Stimulated activated CD8-positive, alpha-beta memory T cell treated with anti-CD3 and anti-CD28 coated beads, Interleukin-7, amount 100 ng/mL, for 1 hour (primary cell): ENCODE measurements around the gene PVALEF.

Source experiments
- DNase-seq, 2 donors: peaks; one replicate each; pipeline ENCODE4 v3.0.0-alpha.2; 2020; ENCODE audit warnings: low read depth in 2 of 2

PVALEF gene

GRCh38 chr17:81196505-81197408, 31.4 kb downstream of the PVALEF start:
- no peak for DNase-seq

DNA sequence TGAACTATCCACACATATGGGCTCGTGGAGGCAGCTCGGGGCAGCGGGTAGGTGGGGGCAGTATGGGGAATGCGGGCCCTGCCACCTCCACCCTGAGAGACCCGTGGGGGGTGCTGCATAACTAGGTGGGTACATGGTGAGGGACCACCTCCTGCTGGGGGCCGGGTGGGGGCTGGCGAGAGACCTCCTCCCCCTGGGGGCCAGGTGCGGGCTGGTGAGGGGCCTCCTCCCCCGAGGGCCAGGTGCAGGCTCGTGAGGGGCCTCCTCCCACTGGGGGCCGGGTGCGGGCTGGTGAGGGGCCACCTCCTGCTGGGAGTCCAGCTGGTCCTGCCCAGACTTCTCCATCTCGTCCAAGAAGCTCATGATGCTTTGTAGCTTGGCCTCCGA, 32.1 kb downstream of the PVALEF start:
- no peak for DNase-seq

GRCh38 chr17:81197831-81198490, 32.7 kb downstream of the PVALEF start:
- no peak for DNase-seq

DNA sequence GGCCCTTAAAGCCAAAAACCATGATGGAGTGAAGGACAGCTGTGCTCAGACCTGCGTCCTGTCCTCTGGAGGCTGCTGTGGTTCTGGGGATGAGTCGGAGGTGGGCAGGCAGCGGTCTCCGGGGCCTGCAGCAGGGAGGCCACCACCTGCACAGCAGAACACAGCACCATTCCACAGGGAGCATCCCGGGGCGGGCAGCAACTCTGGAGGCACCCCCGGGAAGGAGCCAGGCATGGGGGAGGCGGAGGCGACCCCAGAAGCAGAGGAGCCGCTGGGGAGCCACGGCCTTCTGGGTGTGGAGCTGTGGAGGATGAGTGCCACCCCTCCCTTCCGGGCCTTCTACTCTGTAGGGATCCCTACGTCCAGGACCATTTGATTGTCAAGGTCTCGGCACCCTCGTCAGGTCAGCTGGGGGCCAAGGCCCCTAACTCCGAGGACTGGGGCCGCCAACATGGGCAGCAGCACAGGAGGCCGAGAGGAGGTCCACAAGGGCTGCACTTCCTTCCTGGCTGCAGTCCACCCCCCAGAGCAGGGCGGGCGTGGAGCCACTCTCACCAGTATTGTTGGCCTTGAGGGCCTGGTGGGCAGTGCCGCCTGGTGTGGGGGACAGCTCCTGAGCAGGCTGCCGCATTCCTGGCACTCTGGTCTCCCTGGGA, 33.6 kb downstream of the PVALEF start:
- DNase-seq: no peak

- no peak for DNase-seq
These were observed 34.1 kb downstream of the PVALEF start for GRCh38 chr17:81199482-81199830.

GRCh38 chr17:81200201-81200600, 34.9 kb downstream of the PVALEF start:
- no peak for DNase-seq

- DNase-seq: no peak
These were observed 35.6 kb downstream of the PVALEF start for GRCh38 chr17:81200695-81201580.

DNA sequence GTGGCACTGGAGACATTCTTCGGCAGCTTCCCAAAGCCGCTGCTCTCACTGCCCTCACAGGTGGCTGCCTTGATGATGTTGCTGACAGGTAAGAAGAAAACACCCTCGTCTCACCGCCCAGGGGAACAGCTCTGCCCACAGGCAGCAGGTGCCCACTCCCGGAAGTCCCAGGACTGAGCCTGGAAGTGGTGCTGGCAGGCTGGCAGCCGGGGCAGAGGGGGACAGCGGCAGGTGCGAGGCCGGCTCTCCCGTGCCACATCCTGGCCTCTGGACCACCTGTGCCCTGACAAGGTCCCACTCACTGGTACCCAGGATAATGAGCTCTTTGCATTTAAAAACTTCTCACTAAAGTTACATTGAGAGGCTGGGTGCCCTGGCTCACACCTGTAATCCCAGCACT, 37.0 kb downstream of the PVALEF start:
- DNase-seq: no peak

GRCh38 chr17:81203136-81203535, 37.8 kb downstream of the PVALEF start:
- DNase-seq: no peak

DNA sequence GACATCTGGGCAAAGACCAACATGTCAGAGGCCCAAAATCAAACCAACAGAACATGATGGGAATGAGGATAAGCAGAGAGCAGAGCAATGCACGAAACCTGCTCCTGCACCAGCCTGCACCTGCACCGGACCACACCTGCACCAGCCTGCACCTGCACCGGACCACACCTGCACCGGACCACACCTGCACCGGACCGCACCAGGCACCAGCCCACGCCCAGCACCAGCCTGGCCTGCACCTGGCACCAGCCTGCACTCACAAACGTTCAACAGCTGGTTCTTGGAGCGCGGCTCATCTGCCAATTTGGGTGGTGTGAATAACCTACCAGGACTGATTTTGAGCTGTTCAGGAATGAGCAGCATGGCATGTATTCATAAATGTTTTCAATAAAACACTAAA, 39.3 kb downstream of the PVALEF start:
- DNase-seq: no peak

- DNase-seq: no peak
These were observed 40.9 kb downstream of the PVALEF start for GRCh38 chr17:81206166-81206565.

- DNase-seq: no peak
These were observed 41.4 kb downstream of the PVALEF start for GRCh38 chr17:81206657-81207056.

- DNase-seq: no peak
These were observed 42.6 kb downstream of the PVALEF start for GRCh38 chr17:81207610-81208581.

GRCh38 chr17:81208651-81209050, 43.3 kb downstream of the PVALEF start:
- no peak for DNase-seq

DNA sequence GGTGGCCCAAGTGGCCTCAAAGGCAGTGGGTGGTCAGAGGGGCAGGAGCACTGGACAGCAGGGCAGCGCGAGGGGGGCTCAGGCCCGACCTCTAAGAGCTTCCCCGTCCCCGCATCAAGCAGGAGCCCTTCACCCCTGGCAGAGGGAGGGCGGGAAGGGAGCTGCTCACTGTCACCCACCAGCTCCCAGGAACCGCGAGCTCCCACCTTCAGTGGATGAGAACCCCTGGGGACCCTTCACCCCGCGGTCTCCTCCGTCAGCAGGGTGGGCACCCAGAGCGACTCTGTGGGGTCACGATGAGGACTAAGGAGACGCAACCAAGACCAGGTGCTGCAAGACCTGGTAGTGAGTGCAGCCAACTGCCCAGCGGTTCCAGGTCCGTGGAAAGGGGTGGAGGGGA, 43.8 kb downstream of the PVALEF start:
- DNase-seq: no peak

DNA sequence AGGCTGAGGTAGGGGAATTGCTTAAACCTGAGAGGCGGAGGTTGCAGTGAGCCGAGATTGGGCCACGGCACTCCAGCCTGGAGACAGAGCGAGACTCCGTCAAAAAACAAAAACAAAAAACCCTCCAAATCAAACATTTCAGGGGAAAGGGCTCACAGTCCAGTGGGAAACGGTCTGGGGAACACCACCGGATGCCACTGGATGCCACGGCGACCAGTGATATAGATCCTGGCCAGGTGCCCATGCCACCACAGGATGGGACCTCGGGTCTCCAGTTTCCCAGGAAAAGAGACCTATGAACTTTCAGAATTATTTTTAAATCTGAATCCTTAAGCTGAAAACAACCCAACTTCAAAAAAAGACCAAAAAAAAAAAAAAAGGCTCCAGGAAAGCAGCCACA, 45.2 kb downstream of the PVALEF start:
- no peak for DNase-seq

GRCh38 chr17:81210868-81211267, 45.6 kb downstream of the PVALEF start:
- DNase-seq: no peak

DNA sequence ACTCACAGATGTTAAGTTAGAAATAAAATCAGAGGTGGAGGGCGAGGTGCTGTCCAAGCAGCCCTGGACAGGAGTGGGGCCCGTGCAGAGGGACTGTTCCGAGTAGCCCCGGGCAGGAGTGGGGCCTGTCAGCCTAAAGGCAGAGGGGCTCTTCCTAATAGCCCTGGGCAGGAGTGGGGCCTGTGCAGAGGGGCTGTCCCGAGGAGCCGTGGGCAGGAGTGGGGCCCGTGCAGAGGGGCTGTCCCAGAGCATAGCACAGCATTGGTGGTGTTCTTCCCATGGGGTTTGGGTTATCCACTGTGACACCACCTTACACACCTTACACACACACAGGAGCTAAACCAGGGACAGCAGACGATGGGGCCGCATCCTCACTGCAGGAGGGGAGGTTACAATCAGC, 47.1 kb downstream of the PVALEF start:
- no peak for DNase-seq

- DNase-seq: no peak
These were observed 48.7 kb downstream of the PVALEF start for GRCh38 chr17:81213978-81214377.

- no peak for DNase-seq
These were observed 52.2 kb downstream of the PVALEF start for GRCh38 chr17:81217491-81217890.

DNA sequence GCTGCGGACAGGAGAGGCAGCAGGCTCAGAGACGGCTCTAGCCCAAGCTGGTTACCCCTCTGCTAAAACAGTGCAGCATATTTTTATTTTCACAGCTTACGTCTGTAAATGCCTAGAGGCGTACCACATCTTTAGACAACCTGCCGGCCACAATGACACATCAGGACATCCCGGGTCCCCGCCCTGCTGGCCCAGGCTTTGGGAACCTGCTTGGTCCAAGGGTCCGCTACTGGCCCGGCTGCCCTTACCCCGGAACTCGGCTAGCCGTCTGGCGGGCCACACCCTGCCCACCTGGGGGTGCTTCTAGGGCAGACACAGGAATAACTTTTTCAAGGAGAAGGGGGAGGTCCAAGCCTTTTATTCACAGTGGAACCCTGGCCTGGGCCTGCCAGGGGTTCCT, 53.2 kb downstream of the PVALEF start:
- no peak for DNase-seq
